ENCODE data around the gene SACS. TPM values are rescaled to one million over a fixed set of nuclear protein-coding genes. Genes with fewer than 3 reads are reported as not detected.

SACS gene
- total and polyA plus RNA-seq, 2 donors (not counting 3 experiments of a cell fraction or from before 2014, with no cell fraction given), result 14.8 to 72.7 TPM

DNA sequence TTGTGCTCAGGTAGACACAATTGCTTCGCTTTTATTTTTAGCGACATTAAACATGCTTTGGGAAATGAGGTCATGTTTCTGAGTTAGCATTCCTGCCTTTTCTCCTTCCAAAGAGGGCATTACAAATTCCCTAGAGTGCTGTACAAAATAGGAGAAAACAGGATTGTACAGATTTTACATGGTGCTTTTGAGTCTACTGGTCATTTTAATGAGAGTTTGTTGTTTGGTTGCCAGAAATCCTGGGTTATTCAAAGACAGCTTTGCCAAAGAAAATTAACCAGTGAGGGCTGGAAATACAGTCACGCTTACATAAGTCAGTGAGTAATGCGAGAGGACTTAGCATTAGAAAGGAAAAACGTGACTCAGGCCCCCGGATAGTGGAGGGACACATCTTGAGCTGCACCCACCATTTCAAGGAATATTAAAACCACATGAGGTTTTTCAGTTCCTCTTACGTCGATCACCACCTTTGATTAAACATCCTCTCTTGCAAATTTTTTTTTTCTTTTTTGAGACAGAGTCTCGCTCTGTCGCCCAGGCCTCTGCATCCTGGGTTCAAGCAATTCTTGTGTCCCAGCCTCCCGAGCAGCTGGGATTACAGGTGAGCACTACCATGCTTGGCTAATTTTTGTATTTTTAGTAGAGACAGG is 55.4 kb downstream of the SACS start:
- peak overlapping the region; percentile 54 for H3K9ac ChIP-seq (replicated peaks; ENCODE audit: extremely low read depth, insufficient read depth, low read length)
- DNase-seq (ENCODE audit: low read depth, low spot score) (peak; percentile 93), FAIRE-seq (peak; percentile 68)
- no TSS peak for BruUV-seq (replicated peaks)
- POLR2A ChIA-PET, result no interaction called here
- TF ChIP-seq EZH2 (IDR thresholded peaks at IDR 0.05; ENCODE audit: borderline replicate concordance, low read depth, low read length, severe bottlenecking) (no peak), POLR2A (IDR thresholded peaks at IDR 0.05; ENCODE audit: low read depth, low read length) (no peak), GATA2 (IDR thresholded peaks at IDR 0.05; ENCODE audit: insufficient read depth, insufficient read length, low read depth, low read length) (peak; percentile 35), MYC (IDR thresholded peaks at IDR 0.05; ENCODE audit: low read depth, low read length) (peak; percentile 40), POLR2AphosphoS5 (IDR thresholded peaks at IDR 0.05; ENCODE audit: insufficient read depth, low read depth, low read length) (peak; percentile 67), JUN (IDR thresholded peaks at IDR 0.05; ENCODE audit: borderline replicate concordance, insufficient read depth, insufficient read length, low read depth) (peak; percentile 79), FOS (IDR thresholded peaks at IDR 0.05; ENCODE audit: borderline replicate concordance, insufficient read depth, low read length) (peak; percentile 97)
- TF ChIP-seq, protein P1, sequence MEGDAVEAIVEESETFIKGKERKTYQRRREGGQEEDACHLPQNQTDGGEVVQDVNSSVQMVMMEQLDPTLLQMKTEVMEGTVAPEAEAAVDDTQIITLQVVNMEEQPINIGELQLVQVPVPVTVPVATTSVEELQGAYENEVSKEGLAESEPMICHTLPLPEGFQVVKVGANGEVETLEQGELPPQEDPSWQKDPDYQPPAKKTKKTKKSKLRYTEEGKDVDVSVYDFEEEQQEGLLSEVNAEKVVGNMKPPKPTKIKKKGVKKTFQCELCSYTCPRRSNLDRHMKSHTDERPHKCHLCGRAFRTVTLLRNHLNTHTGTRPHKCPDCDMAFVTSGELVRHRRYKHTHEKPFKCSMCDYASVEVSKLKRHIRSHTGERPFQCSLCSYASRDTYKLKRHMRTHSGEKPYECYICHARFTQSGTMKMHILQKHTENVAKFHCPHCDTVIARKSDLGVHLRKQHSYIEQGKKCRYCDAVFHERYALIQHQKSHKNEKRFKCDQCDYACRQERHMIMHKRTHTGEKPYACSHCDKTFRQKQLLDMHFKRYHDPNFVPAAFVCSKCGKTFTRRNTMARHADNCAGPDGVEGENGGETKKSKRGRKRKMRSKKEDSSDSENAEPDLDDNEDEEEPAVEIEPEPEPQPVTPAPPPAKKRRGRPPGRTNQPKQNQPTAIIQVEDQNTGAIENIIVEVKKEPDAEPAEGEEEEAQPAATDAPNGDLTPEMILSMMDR (IDR thresholded peaks at IDR 0.05; ENCODE audit: extremely low read depth in 1 of 2, insufficient read depth in 1 of 2, low read depth in 1 of 2, low read length in 2 of 2), result no peak
- TF ChIP-seq, protein P2, sequence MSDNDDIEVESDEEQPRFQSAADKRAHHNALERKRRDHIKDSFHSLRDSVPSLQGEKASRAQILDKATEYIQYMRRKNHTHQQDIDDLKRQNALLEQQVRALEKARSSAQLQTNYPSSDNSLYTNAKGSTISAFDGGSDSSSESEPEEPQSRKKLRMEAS (IDR thresholded peaks at IDR 0.05; ENCODE audit: insufficient read depth, insufficient read length), result no peak
- CTCF ChIA-PET, result interaction anchor here (0.6 to 1.2 kb wide), 3 partner anchors 11 to 521 kb away, joined by 3 to 4 read pairs (median 4); no protein-coding TSS in a partner anchor
- dilution Hi-C loops (cut with MboI; ENCODE audit: extremely low pct_ligation_motif_present, low sequenced_read_pairs) (no loop called here), intact Hi-C loops (cut with micrococcal nuclease) (loop anchor here (2.0 to 5.0 kb wide), 5 partner anchors 199 to 783 kb away; partner anchors contain the start of genes MIPEP and SPATA13)
- H3K4me2 ChIP-seq (ENCODE audit: insufficient read depth, low read length), result peak overlapping the region; percentile 53
- H3K4me1 ChIP-seq (ENCODE audit: control insufficient read depth, extremely low read depth, insufficient read depth, low read length), result peaks cover 60% of the 10 kb centered on the region
- H3K36me3 ChIP-seq (ENCODE audit: control insufficient read depth in 2 of 2, extremely low read depth in 1 of 2, insufficient read depth in 2 of 2, low read length in 2 of 2), result peaks cover 0 to 2% of the 10 kb centered on the region in 2 experiments
- H2AFZ ChIP-seq (ENCODE audit: low read depth, low read length), result peak overlapping the region; percentile 70
- no peaks in the 10 kb centered on the region for H4K20me1 ChIP-seq (replicated peaks; ENCODE audit: control insufficient read depth, extremely low read depth, insufficient read depth, low read length)
- H3K27me3 ChIP-seq (ENCODE audit: control insufficient read depth in 2 of 2, insufficient read depth in 2 of 2, low read length in 2 of 2), result no peaks in the 10 kb centered on the region
- no peaks in the 10 kb centered on the region for H3K9me1 ChIP-seq (replicated peaks; ENCODE audit: control insufficient read depth, extremely low read depth, insufficient read depth, low read length)
- peaks cover 20% of the 10 kb centered on the region for H3K79me2 ChIP-seq (ENCODE audit: control insufficient read depth, insufficient read depth, low read length)
- no peaks in the 10 kb centered on the region for H3K9me3 ChIP-seq (replicated peaks; ENCODE audit: control insufficient read depth, insufficient read depth, low read length)
- H3K27ac ChIP-seq (ENCODE audit: insufficient read depth, low read depth, low read length), result peak overlapping the region; percentile 93
- H3K4me3 ChIP-seq (replicated peaks in 1 of 3; ENCODE audit: insufficient read depth in 1 of 3, low read depth in 1 of 3, low read length in 3 of 3), result no peak overlapping the region
